Mesendoderm (in vitro differentiated cells): Measurements from ENCODE around the gene MOB3A.
A peak's percentile ranks its signal among the peaks of the same experiment; 100 is the strongest.
"Not testable (repeated sequence)": the region's sequence is repeated elsewhere in the genome, so short reads cannot be mapped to it uniquely, and the experiment has no call there.

ENCODE experiments used
- DNase-seq: peaks from one replicate; pipeline ENCODE4 v3.0.0; 2013
- H2AK5ac ChIP-seq: 2 replicates; pipeline ENCODE4 v1.6.1; 2013; ENCODE audit warnings: low read length, inconsistent platforms
- H2BK120ac ChIP-seq: 2 replicates; pipeline ENCODE4 v1.6.1; 2013; ENCODE audit warnings: low read depth, mild to moderate bottlenecking, low read length, moderate library complexity, mixed read lengths
- H2BK15ac ChIP-seq: replicated peaks from 2 replicates; pipeline ENCODE4 v1.6.1; 2013; ENCODE audit warnings: low read depth, mild to moderate bottlenecking, moderate library complexity
- H2BK5ac ChIP-seq: 2 replicates; pipeline ENCODE4 v1.6.1; 2013; ENCODE audit warnings: low read length, inconsistent platforms
- H3K18ac ChIP-seq: 2 replicates; pipeline ENCODE4 v1.6.1; 2013; ENCODE audit warnings: mild to moderate bottlenecking, low read length, mixed read lengths
- H3K23ac ChIP-seq: one replicate; pipeline ENCODE4 v1.6.1; 2013; ENCODE audit warnings: low read length
- H3K27ac ChIP-seq: 2 replicates; pipeline ENCODE4 v1.5.1; 2013; ENCODE audit warnings: low read depth, mild to moderate bottlenecking, inconsistent platforms, low read length, moderate library complexity
- H3K27me3 ChIP-seq: 2 replicates; pipeline ENCODE4 v1.6.1; 2013; ENCODE audit warnings: low read length, control low read depth, mild to moderate bottlenecking, inconsistent platforms; ENCODE audit not compliant: insufficient read depth, poor library complexity
- H3K36me3 ChIP-seq: 2 replicates; pipeline ENCODE4 v1.6.1; 2013; ENCODE audit warnings: low read length, inconsistent platforms; ENCODE audit not compliant: control insufficient read depth, insufficient read depth
- H3K4ac ChIP-seq: one replicate; pipeline ENCODE4 v1.6.1; 2013; ENCODE audit warnings: low read depth, mild to moderate bottlenecking, low read length, moderate library complexity
- H3K4me1 ChIP-seq: 2 replicates; pipeline ENCODE4 v1.6.1; 2013; ENCODE audit warnings: low read depth, low read length, inconsistent platforms; ENCODE audit not compliant: control insufficient read depth
- H3K4me2 ChIP-seq: 2 replicates; pipeline ENCODE4 v1.6.1; 2013; ENCODE audit warnings: low read length
- H3K4me3 ChIP-seq: 2 replicates; pipeline ENCODE4 v1.5.1; 2013; ENCODE audit warnings: mild to moderate bottlenecking, low read length
- H3K56ac ChIP-seq: one replicate; pipeline ENCODE4 v1.6.1; 2013; ENCODE audit warnings: low read length
- H3K79me1 ChIP-seq: 2 replicates; pipeline ENCODE4 v1.6.1; 2013; ENCODE audit warnings: low read length, inconsistent platforms
- H3K79me2 ChIP-seq: 2 replicates; pipeline ENCODE4 v1.6.1; 2013; ENCODE audit warnings: mild to moderate bottlenecking, low read length; ENCODE audit not compliant: control insufficient read depth, insufficient read depth
- H3K9ac ChIP-seq: 2 replicates; pipeline ENCODE4 v1.6.1; 2013; ENCODE audit warnings: low read length, inconsistent platforms
- H4K5ac ChIP-seq: one replicate; pipeline ENCODE4 v1.6.1; 2013; ENCODE audit warnings: low read length
- H4K8ac ChIP-seq: one replicate; pipeline ENCODE4 v1.6.1; 2013; ENCODE audit warnings: low read depth, mild to moderate bottlenecking, control low read depth, low read length, moderate library complexity
- WGBS: extraction: QIAGEN DNeasy Blood & Tissue Kit; methylation state at CpG from one replicate; pipeline ENCODE4 v1.1.7; 2013; ENCODE audit warnings: low lambda C conversion rate, missing lambda C conversion rate; ENCODE audit not compliant: insufficient coverage; ENCODE audit errors: extremely low coverage; 5-methylcytosine and 5-hydroxymethylcytosine counted together

The MOB3A gene

DNA sequence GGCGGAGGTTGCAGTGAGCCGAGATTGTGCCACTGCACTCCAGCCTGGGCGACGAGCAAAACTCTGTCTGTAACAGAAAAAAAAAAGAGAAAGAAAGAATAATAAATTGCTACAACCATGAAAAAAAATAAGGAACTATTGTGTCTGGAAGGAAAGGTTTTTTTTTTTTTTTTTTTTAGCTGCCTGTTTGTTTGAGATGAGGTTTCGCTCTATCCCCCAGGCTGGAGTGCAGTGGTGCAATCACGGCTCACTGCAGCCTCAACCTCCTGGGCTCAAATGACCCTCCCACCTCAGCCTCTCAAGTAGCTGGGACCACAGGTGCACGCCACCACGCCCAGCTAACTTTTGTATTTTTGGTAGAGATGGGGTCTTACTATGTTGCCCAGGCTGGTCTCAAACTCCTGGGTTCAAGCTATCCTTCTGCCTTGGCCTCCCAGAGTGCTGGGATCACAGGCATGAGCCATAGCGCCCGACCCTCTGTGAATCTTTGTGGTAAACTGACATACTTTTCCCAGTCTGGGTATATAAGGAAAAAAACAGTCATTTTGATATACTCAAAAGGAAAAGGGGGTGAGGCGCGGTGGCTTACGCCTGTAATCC lies 4.1 kb downstream of the MOB3A start:
- not testable (repeated sequence) for H3K79me1 ChIP-seq, H3K9ac ChIP-seq, H3K79me2 ChIP-seq, H3K4me1 ChIP-seq, H3K36me3 ChIP-seq, H3K4me2 ChIP-seq, H4K8ac ChIP-seq, H2BK5ac ChIP-seq, DNase-seq, H3K4me3 ChIP-seq, H3K23ac ChIP-seq, H4K5ac ChIP-seq, H2BK120ac ChIP-seq, H3K56ac ChIP-seq, H3K27ac ChIP-seq, H2AK5ac ChIP-seq, H2BK15ac ChIP-seq, H3K27me3 ChIP-seq, H3K4ac ChIP-seq, H3K18ac ChIP-seq
- no CpG with 5 or more reads among the region's 13 CpGs for WGBS

DNA sequence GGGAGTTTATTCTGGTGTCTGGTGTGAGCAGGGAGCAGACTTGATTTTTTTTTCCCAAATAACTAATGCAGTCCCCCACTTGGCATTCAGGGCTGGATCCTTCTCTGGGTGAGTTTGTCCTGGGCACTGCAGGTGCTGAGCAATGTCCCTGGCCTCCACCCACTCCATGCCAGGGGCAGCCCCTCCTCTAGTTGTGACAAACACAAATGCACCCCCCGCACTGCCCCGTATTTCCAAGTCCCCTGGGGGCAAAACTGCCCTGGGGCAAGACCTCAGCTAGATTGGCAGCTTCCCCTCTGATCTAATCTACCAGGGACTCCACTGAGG lies 6.4 kb downstream of the MOB3A start:
- Histone ChIP-seq H3K36me3 (no peaks in the 10 kb centered on the region), H3K79me1 (peaks cover 2% of the 10 kb centered on the region), H3K79me2 (no peaks in the 10 kb centered on the region), H3K4me2 (no peak overlapping the region), H3K27ac (no peak overlapping the region), H4K8ac (no peak overlapping the region), H3K9ac (no peak overlapping the region), H2BK5ac (no peak overlapping the region), H3K4ac (no peak overlapping the region), H4K5ac (no peak overlapping the region), H3K23ac (peak overlapping the region; percentile 94), H2BK120ac (no peak overlapping the region), H2AK5ac (no peak overlapping the region), H3K56ac (no peak overlapping the region), H3K4me1 (peaks cover 5% of the 10 kb centered on the region), H3K27me3 (no peaks in the 10 kb centered on the region), H2BK15ac (no peak overlapping the region), H3K18ac (no peak overlapping the region), H3K4me3 (no peak overlapping the region)
- DNase-seq: no peak
- no CpG with 5 or more reads among the region's 2 CpGs for WGBS

DNA sequence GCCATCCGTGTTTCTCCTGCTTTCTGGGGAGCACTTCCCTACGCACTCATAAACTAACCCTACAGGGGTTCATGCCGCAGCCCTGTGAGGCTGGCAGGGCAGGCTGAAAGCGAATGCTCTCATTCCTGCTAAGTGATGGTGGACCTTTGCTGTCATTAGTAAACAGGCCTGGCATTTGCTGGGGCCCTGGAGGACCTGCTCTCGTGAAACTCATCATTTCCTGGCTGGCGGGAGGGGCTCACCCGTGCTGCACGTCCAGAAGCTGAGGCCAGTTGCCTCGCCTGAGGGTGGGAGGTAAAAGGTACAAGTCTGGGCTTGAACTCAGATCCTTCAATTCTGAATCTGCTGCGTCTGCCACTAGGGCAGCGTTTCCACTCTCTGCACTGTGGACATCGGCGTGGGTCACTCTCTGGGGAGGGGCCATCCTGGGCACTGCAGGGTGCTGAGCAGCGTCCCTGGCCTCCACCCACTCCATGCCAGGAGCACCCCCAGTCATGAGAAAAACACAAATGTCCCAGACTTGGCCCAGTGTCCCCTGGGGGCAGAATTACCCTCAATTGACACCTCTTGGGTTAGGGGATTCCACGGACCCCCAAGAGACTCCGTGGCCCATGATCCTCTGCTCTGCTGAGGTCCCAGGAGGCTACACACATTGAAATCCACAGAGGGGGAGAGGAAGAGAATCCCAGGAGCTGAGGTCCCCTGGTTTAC lies 7.0 kb downstream of the MOB3A start:
- H4K5ac ChIP-seq: no peak overlapping the region
- no peak overlapping the region for H2BK120ac ChIP-seq
- H3K4me1 ChIP-seq: peaks cover 5% of the 10 kb centered on the region
- no peak for DNase-seq
- H3K4me2 ChIP-seq: no peak overlapping the region
- H3K27me3 ChIP-seq: no peaks in the 10 kb centered on the region
- no peak overlapping the region for H4K8ac ChIP-seq
- H3K36me3 ChIP-seq: no peaks in the 10 kb centered on the region
- H3K27ac ChIP-seq: no peak overlapping the region
- H2AK5ac ChIP-seq: no peak overlapping the region
- WGBS: no CpG with 5 or more reads among the region's 16 CpGs
- no peak overlapping the region for H3K9ac ChIP-seq
- no peaks in the 10 kb centered on the region for H3K79me2 ChIP-seq
- H3K23ac ChIP-seq: no peak overlapping the region
- no peak overlapping the region for H3K56ac ChIP-seq
- H3K18ac ChIP-seq: no peak overlapping the region
- H3K4ac ChIP-seq: no peak overlapping the region
- no peak overlapping the region for H3K4me3 ChIP-seq
- no peak overlapping the region for H2BK5ac ChIP-seq
- peaks cover 2% of the 10 kb centered on the region for H3K79me1 ChIP-seq
- no peak overlapping the region for H2BK15ac ChIP-seq

GRCh38 chr19:2087621-2088100 lies 8.5 kb downstream of the MOB3A start:
- Histone ChIP-seq H4K8ac (no peak overlapping the region), H3K9ac (no peak overlapping the region), H3K23ac (no peak overlapping the region), H2BK120ac (no peak overlapping the region), H4K5ac (no peak overlapping the region), H3K56ac (no peak overlapping the region), H2BK15ac (no peak overlapping the region), H2BK5ac (no peak overlapping the region), H3K4me2 (no peak overlapping the region), H3K27me3 (no peaks in the 10 kb centered on the region), H3K4ac (no peak overlapping the region), H3K27ac (no peak overlapping the region), H3K79me1 (no peaks in the 10 kb centered on the region), H3K36me3 (no peaks in the 10 kb centered on the region), H3K4me1 (peaks cover 5% of the 10 kb centered on the region), H3K18ac (no peak overlapping the region), H3K79me2 (no peaks in the 10 kb centered on the region), H3K4me3 (no peak overlapping the region), H2AK5ac (no peak overlapping the region)
- no CpG with 5 or more reads among the region's 14 CpGs for WGBS
- no peak for DNase-seq

DNA sequence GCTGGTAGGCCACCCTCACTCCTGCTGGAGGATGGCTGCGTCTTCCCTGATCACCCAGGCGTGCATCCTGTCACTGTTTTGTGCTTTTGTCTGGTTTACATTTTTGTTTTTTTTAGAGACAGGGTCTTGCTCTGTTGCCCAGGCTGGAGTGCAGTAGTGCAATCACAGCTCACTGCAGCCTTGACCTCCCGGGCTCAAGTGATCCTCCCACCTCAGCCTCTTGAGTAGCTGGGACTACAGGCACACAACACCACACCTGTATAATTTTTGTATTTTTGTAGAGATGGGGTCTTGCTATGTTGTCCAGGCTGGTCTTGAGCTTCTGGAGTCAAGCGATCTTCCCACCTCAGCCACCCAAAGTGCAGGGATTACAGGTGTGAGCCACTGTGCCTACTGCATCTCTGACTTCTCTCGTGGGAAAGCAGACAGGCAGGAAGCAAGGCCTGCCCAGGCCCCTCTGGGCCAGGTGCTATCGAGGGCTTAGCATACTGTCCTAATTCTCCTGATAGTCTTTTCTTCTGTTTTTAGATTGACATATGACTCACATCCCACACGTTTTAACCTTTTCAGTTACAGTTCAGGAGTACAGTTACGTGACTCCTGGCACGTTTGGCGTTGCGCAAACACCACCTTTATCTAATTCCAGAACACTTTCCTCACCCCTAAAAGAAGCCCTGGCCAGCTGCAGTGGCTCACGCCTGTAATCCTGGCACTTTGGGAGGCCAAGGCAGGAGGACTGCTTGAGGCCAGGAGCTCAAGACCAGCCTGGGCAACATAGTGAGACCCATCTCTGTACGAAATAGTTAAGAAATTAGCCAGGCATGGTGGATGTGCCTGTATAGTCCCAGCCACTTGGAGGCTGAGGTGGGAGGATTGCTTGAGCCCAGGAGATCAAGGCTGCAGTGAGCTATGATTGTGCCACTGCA lies 9.2 kb downstream of the MOB3A start:
- not testable (repeated sequence) for H3K27me3 ChIP-seq, H3K56ac ChIP-seq, H3K9ac ChIP-seq, H2BK5ac ChIP-seq, H3K79me1 ChIP-seq, H3K23ac ChIP-seq, H3K36me3 ChIP-seq, H3K4me3 ChIP-seq, H3K4me2 ChIP-seq, H3K27ac ChIP-seq, H3K4ac ChIP-seq, DNase-seq, H4K5ac ChIP-seq, H3K4me1 ChIP-seq, H2BK120ac ChIP-seq, H4K8ac ChIP-seq, H2BK15ac ChIP-seq, H3K18ac ChIP-seq, H2AK5ac ChIP-seq, H3K79me2 ChIP-seq
- WGBS: no CpG with 5 or more reads among the region's 13 CpGs
